GM18498 (cell line): ENCODE data around the gene CTSA.
"Not testable (repeated sequence)": the region's sequence is repeated elsewhere in the genome, so short reads cannot be mapped to it uniquely, and the experiment has no call there.

Experiments
- ATAC-seq: cut with Tn5 transposase; IDR thresholded peaks from one replicate; pipeline ENCODE4 v1.9.1; 2021; ENCODE audit warnings: mild to moderate bottlenecking, moderate library complexity; ENCODE audit not compliant: unreplicated experiment

CTSA gene

DNA sequence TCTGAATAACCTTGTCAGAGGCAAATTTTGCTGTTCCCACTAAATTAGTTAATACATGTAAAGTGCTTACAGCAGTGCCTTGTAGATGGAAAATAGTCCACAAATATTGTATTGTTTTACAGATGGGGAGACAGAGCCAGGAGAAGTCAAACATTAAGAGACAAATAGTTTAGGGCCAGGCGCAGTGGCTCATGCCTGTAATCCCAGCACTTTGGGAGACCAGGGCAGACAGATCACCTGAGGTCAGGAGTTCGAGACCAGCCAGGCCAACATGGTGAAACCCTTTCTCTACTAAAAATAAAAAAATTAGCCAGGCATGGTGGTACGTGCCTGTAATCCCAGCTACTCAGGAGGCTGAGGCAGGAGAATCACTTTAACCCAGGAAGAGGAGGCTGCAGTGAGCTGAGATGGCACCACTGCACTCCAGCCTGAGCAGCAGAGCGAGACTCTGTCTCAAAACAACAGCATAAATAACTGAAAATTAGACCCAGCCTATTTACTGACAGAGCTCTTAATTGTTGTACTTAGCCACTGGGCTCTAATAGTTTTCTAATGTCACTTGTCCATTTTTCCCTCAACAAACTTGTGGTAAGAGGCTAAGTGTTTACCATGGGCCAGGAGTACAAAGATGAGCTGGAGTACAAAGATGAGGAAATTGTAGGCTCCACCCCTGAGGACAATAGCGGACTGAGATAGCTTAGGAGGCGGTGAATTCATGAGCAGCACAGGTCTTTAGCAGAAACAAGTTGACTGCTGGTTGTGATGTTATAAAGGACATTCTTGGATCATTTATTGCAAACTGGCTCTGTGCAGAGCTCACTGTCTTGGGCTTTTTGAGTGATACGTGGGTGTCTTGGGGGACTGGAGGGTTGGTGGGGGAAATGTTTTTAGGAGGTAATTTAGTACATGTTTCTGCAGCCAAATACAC is 27.3 kb upstream of the CTSA start:
- no peak for ATAC-seq

GRCh38 chr20:45866454-45866853 is 24.7 kb upstream of the CTSA start:
- ATAC-seq, result no peak

DNA sequence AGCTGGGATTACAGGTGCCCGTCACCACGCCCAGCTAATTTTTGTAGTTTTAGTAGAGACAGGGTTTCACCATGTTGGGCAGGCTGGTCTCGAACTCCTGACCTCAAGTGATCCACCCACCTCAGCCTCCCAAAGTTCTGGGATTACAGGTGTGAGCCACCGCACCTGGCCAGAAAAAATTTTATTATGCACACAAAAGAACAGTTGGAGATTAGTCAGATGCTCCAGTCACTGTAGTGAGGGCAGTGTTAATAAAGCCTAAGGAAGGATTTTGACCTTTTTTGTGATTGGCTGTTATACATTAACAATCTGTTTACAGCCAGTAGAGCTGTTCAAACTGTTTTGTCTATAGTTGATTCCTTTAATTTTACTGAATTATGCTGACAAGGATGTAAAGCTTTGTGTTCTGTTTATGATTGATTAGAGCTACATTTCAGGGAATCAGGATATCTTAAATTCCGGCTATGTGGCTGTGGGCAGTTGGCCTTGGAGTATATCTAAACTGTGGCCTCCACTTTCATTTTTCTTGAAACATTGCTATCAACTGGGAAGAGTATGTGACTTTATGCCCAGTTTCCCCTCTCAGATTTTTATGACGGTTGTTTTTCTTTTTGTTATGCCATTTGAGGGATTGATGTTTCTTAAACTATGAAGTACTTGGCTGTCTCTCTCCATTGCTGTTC is 23.9 kb upstream of the CTSA start:
- no peak for ATAC-seq

- ATAC-seq, result no peak
Measured at GRCh38 chr20:45867819-45868176, 23.3 kb upstream of the CTSA start.

- ATAC-seq, result no peak
Measured at GRCh38 chr20:45872626-45873025, 18.5 kb upstream of the CTSA start.

- ATAC-seq, result no peak
Measured at GRCh38 chr20:45873409-45874103, 17.6 kb upstream of the CTSA start.

DNA sequence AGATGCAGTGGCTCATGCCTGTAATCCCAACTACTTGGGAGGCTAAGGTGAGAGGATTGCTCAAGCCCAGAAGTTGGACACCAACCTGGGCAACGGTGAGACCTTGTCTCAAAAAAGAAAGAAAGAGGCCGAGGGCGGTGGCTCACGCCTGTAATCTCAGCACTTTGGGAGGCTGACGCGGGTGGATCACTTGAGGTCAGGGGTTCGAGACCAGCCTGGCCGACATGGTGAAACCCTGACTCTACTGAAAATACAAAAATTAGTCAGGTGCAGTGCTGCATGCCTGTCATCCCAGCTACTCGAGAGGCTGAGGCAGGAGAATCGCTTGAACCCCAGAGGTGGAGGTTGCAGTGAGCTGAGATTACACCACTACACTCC is 17.0 kb upstream of the CTSA start:
- ATAC-seq, result not testable (repeated sequence)

- no peak for ATAC-seq
Measured at GRCh38 chr20:45874576-45874975, 16.6 kb upstream of the CTSA start.

GRCh38 chr20:45878076-45878761 is 12.9 kb upstream of the CTSA start:
- ATAC-seq, result no peak

GRCh38 chr20:45880988-45881788 is 9.9 kb upstream of the CTSA start, which contains the start of gene ZSWIM1:
TSS of gene ZSWIM1 (plus strand) at chr20:45881227. CDS start at chr20:45882593, 1,366 bp downstream.
- ATAC-seq, result peak; percentile 98

DNA sequence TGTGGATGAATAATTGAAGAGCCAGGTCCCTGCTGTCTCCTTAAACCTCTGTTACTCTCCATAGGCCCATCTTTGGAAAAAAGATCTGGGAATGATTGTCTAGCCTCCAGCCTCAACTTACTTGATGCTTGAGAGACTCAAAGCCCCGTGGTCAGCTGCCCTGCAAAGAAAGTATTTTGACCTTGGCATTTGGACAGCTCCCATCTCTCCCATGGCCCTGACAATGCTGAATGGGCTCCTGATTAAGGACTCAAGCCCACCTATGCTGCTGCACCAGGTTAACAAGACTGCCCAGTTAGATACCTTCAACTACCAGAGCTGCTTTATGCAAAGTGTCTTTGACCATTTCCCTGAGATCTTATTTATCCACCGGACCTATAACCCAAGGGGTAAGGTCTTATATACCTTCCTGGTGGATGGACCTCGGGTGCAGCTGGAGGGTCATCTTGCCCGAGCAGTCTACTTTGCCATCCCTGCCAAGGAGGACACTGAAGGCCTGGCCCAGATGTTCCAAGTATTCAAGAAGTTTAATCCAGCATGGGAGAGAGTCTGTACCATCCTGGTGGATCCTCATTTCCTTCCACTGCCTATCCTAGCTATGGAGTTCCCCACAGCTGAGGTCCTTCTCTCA is 8.6 kb upstream of the CTSA start:
- ATAC-seq, result no peak

DNA sequence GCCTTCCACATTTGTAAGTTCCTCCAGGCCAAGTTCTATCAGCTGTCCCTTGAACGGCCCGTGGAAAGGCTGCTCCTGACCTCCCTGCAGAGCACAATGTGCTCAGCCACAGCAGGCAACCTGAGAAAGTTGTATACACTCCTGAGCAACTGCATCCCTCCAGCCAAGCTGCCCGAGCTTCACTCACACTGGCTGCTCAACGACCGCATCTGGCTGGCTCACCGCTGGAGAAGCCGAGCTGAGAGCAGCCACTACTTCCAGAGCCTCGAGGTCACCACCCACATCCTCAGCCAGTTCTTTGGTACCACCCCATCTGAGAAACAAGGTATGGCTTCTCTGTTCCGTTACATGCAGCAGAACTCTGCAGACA is 8.1 kb upstream of the CTSA start:
- ATAC-seq, result no peak

DNA sequence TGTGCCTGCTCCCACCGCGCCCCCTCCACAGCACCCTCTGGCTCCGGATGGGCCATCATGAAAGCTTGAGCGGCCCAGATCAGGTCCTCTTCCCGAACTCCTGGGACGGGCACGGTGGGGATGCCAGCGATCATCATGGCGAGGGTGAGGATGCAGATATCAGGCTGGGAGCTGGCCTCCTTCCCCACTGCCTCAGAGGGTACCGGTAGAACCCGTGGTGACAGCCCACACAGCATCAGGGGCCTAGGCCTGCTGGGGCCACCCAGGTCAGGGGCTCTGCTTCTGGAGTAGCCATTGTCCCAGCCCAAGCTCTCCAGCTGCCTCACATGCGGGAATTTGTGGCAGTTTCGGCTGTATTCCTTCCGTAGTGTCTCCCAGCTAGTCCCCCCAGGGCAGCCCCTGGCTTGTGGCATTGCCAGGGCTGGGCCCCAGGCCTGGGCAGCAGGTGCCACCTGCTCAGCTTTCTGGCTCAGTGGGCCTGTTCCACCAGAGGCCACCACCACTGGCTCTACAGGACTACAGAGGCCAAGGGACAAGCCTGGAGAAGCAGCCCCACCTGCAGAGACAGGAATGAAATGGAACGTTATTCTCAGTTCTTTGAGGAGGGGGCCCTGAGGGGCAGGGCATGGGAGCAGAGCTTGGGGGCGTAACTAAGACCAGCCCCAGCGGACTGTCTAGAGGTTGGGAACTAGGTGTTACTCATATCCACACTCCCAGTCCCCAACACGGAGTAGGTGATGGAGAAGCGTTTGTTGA is 4.4 kb upstream of the CTSA start:
- no peak for ATAC-seq

DNA sequence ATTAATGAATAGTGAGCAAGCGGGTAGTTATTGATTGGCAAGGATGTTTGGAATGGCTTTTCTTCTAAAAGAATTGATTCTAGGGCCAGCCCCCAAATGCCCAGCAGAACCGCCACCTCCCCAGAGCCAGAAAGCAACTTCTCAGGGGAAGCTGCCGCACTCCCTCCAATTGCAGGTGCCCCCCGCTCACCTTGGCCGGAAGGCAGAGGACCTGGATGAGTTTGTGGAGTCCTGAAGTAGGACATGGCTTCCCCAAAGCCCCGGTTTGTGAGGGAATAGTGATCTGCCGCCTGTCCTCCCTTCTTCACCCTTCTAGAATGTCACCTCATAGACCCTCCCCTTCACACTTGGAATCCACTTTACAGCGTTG is 3.8 kb upstream of the CTSA start, which contains the start of gene SPATA25:
Gene SPATA25, minus strand, starts transcription at position 277 of the 370 bp plus-strand sequence. Its CDS starts 32 bp downstream, at position 245.
- no peak for ATAC-seq

- no peak for ATAC-seq
Measured at GRCh38 chr20:45888681-45889080, 2.5 kb upstream of the CTSA start.

DNA sequence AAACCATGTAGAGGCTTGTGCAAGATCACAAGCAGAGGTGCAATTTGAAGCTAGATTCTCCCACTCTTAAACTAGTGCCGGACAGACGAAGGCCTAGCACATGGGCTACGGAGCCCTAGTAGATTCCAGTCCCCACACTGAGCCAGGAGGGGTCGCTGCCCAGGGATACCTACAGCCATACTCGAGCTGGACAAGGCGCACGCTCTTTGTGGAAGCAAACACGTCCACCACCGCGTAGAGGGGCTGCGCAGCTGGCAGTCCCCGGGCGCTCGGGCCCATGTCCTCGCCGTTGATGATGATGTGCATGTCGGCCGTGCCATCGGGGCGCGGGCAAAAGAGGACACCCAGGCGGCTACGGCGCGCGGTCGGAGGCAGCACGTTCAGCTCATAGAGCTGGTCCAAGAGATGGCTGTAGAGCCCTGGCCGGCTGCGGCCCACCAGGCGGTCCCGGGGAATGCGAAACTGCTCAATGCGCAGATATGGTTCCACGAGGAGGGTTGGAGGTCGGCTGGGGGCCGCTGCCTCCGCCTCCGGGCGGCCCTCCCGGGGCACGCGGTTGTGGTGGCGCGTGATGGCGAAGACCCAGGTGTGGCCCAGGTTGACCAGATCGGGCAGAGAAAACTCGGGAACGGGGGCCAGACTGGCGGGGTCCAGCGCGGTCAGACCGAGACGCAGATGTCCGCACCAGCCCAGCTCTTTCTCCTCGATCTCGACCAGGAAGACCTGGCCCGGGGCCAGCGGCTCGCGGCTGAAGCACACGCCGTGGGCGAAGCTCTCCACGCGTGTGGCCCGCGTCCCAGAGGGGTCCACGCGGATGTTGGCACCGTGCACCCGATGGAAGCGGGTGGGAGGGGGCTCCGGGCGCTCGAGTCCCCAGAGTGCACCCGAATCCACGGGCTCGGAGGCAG is 804 bp upstream of the CTSA start:
- peak; percentile 15 for ATAC-seq

GRCh38 chr20:45892049-45892825 is 1.1 kb downstream of the CTSA start:
- no peak for ATAC-seq
